ENCODE measurements around the gene GRK3.

The GRK3 gene

GRCh38 chr22:25748140-25748539 is 183.7 kb downstream of the GRK3 start:
- TF ChIP-seq GATA2 (IDR thresholded peaks at IDR 0.05; ENCODE audit: low read depth, low read length), result no peak
- no peak for TF ChIP-seq GATA3 (IDR thresholded peaks at IDR 0.05; ENCODE audit: low read depth, low read length)

- TF ChIP-seq GATA2 (IDR thresholded peaks at IDR 0.05; ENCODE audit: low read depth, low read length), result no peak
- TF ChIP-seq GATA3 (IDR thresholded peaks at IDR 0.05; ENCODE audit: low read depth, low read length), result no peak
Observed at GRCh38 chr22:25748704-25749103, 184.2 kb downstream of the GRK3 start.

DNA sequence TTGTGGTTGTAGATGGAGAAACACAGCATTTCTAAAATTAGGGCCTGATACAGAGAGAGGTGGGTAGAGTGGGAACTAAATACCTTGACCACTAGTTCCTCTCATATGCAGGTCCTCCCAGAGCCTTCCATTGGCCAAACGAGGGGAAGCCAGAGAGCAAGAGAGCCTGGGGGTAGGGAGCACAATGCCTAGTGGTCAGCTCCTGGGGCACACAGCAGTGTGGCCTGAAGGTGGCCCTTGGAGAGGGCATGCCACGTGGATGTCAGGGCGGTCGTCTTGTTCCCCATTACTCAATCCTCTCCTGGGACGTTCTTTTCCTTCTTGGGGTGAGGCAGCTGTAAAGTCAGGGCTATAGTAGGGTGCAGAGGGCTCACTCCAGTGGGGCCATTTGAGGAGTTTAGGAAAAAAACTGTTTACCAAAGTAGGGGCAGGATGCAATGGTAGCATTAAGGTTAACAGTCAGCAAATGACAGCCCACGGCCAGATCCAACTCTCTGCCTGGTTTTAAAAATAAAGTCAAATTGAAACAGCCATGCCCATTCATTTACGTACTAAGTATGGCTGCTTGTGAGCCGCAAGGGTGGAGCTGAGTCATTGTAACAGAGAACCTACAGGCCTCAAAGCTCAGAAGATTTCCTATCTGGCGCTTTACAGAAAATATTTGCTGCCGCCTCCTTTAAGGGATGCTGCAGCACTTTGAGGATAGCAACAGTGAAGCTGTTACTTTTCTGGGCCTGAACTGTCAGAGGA is 185.1 kb downstream of the GRK3 start:
- no peak for TF ChIP-seq GATA2 (IDR thresholded peaks at IDR 0.05; ENCODE audit: low read depth, low read length)
- TF ChIP-seq GATA3 (IDR thresholded peaks at IDR 0.05; ENCODE audit: low read depth, low read length), result no peak

- TF ChIP-seq GATA2 (IDR thresholded peaks at IDR 0.05; ENCODE audit: low read depth, low read length), result no peak
- TF ChIP-seq GATA3 (IDR thresholded peaks at IDR 0.05; ENCODE audit: low read depth, low read length), result no peak
Observed at GRCh38 chr22:25750569-25751173, 186.2 kb downstream of the GRK3 start.

DNA sequence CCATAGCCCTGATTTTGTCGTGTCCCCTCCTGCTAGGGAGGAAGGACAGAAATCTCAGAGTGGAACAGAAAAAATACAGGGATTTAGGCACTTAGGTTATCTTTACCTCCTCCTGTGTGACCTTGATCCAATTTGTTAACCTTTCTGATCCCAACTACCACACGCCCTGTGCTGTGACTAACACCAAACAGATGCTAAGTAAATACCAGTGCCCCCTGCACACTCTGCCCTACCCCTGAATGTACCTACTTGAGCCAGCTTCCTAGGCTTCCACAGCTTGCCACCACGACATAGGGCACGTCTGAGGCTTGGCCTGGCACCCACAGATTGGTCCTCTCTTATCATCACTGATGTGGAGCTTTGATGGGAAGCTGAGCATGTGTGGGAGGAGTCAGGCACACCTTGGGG is 186.7 kb downstream of the GRK3 start:
- TF ChIP-seq GATA3 (IDR thresholded peaks at IDR 0.05; ENCODE audit: low read depth, low read length) (no peak), GATA2 (IDR thresholded peaks at IDR 0.05; ENCODE audit: low read depth, low read length) (no peak)

GRCh38 chr22:25752615-25753214 is 188.2 kb downstream of the GRK3 start:
- TF ChIP-seq GATA2 (IDR thresholded peaks at IDR 0.05; ENCODE audit: low read depth, low read length) (no peak), GATA3 (IDR thresholded peaks at IDR 0.05; ENCODE audit: low read depth, low read length) (no peak)

GRCh38 chr22:25753252-25753651 is 188.8 kb downstream of the GRK3 start:
- no peak for TF ChIP-seq GATA2 (IDR thresholded peaks at IDR 0.05; ENCODE audit: low read depth, low read length)
- TF ChIP-seq GATA3 (IDR thresholded peaks at IDR 0.05; ENCODE audit: low read depth, low read length), result no peak

- TF ChIP-seq GATA3 (IDR thresholded peaks at IDR 0.05; ENCODE audit: low read depth, low read length) (no peak), GATA2 (IDR thresholded peaks at IDR 0.05; ENCODE audit: low read depth, low read length) (no peak)
Observed at GRCh38 chr22:25754527-25755202, 190.2 kb downstream of the GRK3 start.

DNA sequence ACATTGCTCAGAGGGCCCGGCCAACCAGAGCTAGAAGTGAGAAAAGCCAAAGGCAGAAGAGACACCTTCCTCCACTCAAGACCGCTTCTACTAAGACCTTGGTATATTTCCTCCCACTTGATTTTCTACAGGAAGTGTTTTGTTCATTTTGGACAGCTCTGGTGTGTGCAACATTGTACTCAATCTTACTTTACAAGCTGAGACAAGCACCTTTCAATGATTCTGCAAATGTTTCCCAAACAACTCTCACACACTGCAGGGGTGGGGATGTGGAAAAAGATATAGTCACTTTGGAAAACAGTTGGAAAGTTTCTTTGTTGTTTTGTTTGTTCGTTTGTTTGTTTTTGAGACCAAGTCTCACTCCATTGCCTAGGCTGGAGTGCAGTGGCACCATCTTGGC is 193.2 kb downstream of the GRK3 start:
- TF ChIP-seq GATA3 (IDR thresholded peaks at IDR 0.05; ENCODE audit: low read depth, low read length) (no peak), GATA2 (IDR thresholded peaks at IDR 0.05; ENCODE audit: low read depth, low read length) (no peak)

- TF ChIP-seq GATA2 (IDR thresholded peaks at IDR 0.05; ENCODE audit: low read depth, low read length) (no peak), GATA3 (IDR thresholded peaks at IDR 0.05; ENCODE audit: low read depth, low read length) (no peak)
Observed at GRCh38 chr22:25758316-25758715, 193.8 kb downstream of the GRK3 start.

DNA sequence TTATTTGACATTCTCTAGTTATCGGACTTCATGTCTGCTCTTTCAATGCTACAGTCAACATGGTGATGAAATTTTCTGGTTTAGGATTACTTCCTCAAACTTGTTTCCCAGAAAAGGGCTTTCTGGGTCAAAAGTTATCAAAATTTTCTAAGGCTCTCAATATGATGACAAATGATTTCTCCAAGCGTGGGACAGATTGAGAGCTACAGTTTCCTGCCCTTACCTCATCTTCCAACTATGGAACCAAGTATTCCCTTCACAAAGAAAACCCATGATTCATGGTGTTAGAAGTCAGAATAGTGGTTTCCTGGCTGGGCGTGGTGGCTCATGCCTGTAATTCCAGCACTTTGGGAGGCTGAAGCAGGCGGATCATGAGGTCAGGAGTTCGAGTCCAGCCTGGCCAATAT is 195.4 kb downstream of the GRK3 start:
- TF ChIP-seq GATA2 (IDR thresholded peaks at IDR 0.05; ENCODE audit: low read depth, low read length) (no peak), GATA3 (IDR thresholded peaks at IDR 0.05; ENCODE audit: low read depth, low read length) (no peak)

- no peak for TF ChIP-seq GATA2 (IDR thresholded peaks at IDR 0.05; ENCODE audit: low read depth, low read length)
- no peak for TF ChIP-seq GATA3 (IDR thresholded peaks at IDR 0.05; ENCODE audit: low read depth, low read length)
Observed at GRCh38 chr22:25760294-25760693, 195.8 kb downstream of the GRK3 start.

- TF ChIP-seq GATA3 (IDR thresholded peaks at IDR 0.05; ENCODE audit: low read depth, low read length) (no peak), GATA2 (IDR thresholded peaks at IDR 0.05; ENCODE audit: low read depth, low read length) (peak; percentile 42; the same call in 1 of the 2 replicates)
Observed at GRCh38 chr22:25760848-25761595, 196.5 kb downstream of the GRK3 start.

GRCh38 chr22:25762147-25762546 is 197.7 kb downstream of the GRK3 start:
- TF ChIP-seq GATA3 (IDR thresholded peaks at IDR 0.05; ENCODE audit: low read depth, low read length), result no peak
- no peak for TF ChIP-seq GATA2 (IDR thresholded peaks at IDR 0.05; ENCODE audit: low read depth, low read length)

Measured in SH-SY5Y (cell line).